GM08714 (cell line): Measurements from ENCODE around the gene SPEM1.
"Not testable (repeated sequence)": the region's sequence is repeated elsewhere in the genome, so short reads cannot be mapped to it uniquely, and the experiment has no call there.

ENCODE experiments used
- H3K4me3 ChIP-seq: fragments of 200-500 bp; sonication (Bioruptor generic); 2 replicates; pipeline ENCODE4 v1.5.1; 2014; ENCODE audit warnings: mild to moderate bottlenecking, low read length, inconsistent platforms
- ZNF274 ChIP-seq: IDR thresholded peaks from 2 replicates; pipeline ENCODE4 v1.6.1; 2012; ENCODE audit warnings: mild to moderate bottlenecking, low read depth, low read length

The SPEM1 gene

GRCh38 chr17:7459961-7460545 is 39.9 kb downstream of the SPEM1 start:
- no peak for TF ChIP-seq ZNF274
- H3K4me3 ChIP-seq, result no peak overlapping the region

- no peak for TF ChIP-seq ZNF274
- H3K4me3 ChIP-seq, result no peak overlapping the region
Observed at GRCh38 chr17:7460850-7461660, 40.9 kb downstream of the SPEM1 start.

- H3K4me3 ChIP-seq, result no peak overlapping the region
- TF ChIP-seq ZNF274, result no peak
Observed at GRCh38 chr17:7462474-7463371, 42.6 kb downstream of the SPEM1 start.

- no peak for TF ChIP-seq ZNF274
- H3K4me3 ChIP-seq, result no peak overlapping the region
Observed at GRCh38 chr17:7463372-7463846, 43.3 kb downstream of the SPEM1 start.

GRCh38 chr17:7464081-7464480 is 44.0 kb downstream of the SPEM1 start:
- H3K4me3 ChIP-seq, result no peak overlapping the region
- TF ChIP-seq ZNF274, result no peak

- H3K4me3 ChIP-seq, result no peak overlapping the region
- TF ChIP-seq ZNF274, result no peak
Observed at GRCh38 chr17:7465597-7466275, 45.6 kb downstream of the SPEM1 start.

- no peak for TF ChIP-seq ZNF274
Observed at GRCh38 chr17:7466318-7466638, 46.2 kb downstream of the SPEM1 start.

GRCh38 chr17:7466639-7467341 is 46.7 kb downstream of the SPEM1 start:
- TF ChIP-seq ZNF274, result no peak
- H3K4me3 ChIP-seq, result no peak overlapping the region

More at GRCh38 chr17:7466318-7466638, 46.2 kb downstream of the SPEM1 start:
- no peak overlapping the region for H3K4me3 ChIP-seq

- TF ChIP-seq ZNF274, result no peak
- no peak overlapping the region for H3K4me3 ChIP-seq
Observed at GRCh38 chr17:7467498-7467897, 47.4 kb downstream of the SPEM1 start.

- H3K4me3 ChIP-seq, result no peak overlapping the region
- TF ChIP-seq ZNF274, result no peak
Observed at GRCh38 chr17:7468290-7468689, 48.2 kb downstream of the SPEM1 start.

GRCh38 chr17:7468804-7469389 is 48.8 kb downstream of the SPEM1 start:
- TF ChIP-seq ZNF274, result no peak
- H3K4me3 ChIP-seq, result no peak overlapping the region

- H3K4me3 ChIP-seq, result not testable (repeated sequence)
Observed at GRCh38 chr17:7469843-7470242, 49.7 kb downstream of the SPEM1 start.

GRCh38 chr17:7470457-7470973 is 50.4 kb downstream of the SPEM1 start:
- not testable (repeated sequence) for H3K4me3 ChIP-seq
